H9 (cell line): ENCODE results near the gene INPP5A. TPM values are rescaled to one million over a fixed set of nuclear protein-coding genes. Genes with fewer than 3 reads are reported as not detected.

Experiments used
- DNase-seq: peaks from one replicate; pipeline ENCODE4 v3.0.0-alpha.2; 2017
- H2AFZ ChIP-seq: one replicate; pipeline ENCODE4 v1.6.1; 2013; ENCODE audit warnings: mild to moderate bottlenecking, low read length, control low read depth, moderate library complexity
- H2AK5ac ChIP-seq: 2 replicates; pipeline ENCODE4 v1.6.1; 2013; ENCODE audit warnings: low read length, control low read depth, mixed read lengths; ENCODE audit not compliant: insufficient read length
- H2BK120ac ChIP-seq: one replicate; pipeline ENCODE4 v1.6.1; 2013; ENCODE audit warnings: low read depth, mild to moderate bottlenecking, low read length, control low read depth, inconsistent platforms; ENCODE audit not compliant: poor library complexity, severe bottlenecking
- H2BK12ac ChIP-seq: 2 replicates; pipeline ENCODE4 v1.6.1; 2013; ENCODE audit warnings: low read length, control low read depth, mixed read lengths, low read depth; ENCODE audit not compliant: insufficient read length
- H2BK15ac ChIP-seq: 2 replicates; pipeline ENCODE4 v1.6.1; 2013; ENCODE audit warnings: low read depth, low read length, control low read depth
- H2BK20ac ChIP-seq: one replicate; pipeline ENCODE4 v1.6.1; 2013; ENCODE audit warnings: low read depth, mild to moderate bottlenecking, low read length, control low read depth, inconsistent platforms; ENCODE audit not compliant: poor library complexity, severe bottlenecking
- H2BK5ac ChIP-seq: 2 replicates; pipeline ENCODE4 v1.6.1; 2013; ENCODE audit warnings: low read length, control low read depth, mixed read lengths; ENCODE audit not compliant: insufficient read length
- H3K14ac ChIP-seq: 2 replicates; pipeline ENCODE4 v1.6.1; 2013; ENCODE audit warnings: low read length, control low read depth; ENCODE audit not compliant: insufficient read depth
- H3K18ac ChIP-seq: 2 replicates; pipeline ENCODE4 v1.6.1; 2013; ENCODE audit warnings: low read depth, mild to moderate bottlenecking, mixed read lengths, low read length, control low read depth; ENCODE audit not compliant: insufficient read length
- H3K23ac ChIP-seq: 2 replicates; pipeline ENCODE4 v1.6.1; 2013; ENCODE audit warnings: low read length, control low read depth, mixed read lengths, low read depth; ENCODE audit not compliant: insufficient read length
- H3K23me2 ChIP-seq: 2 replicates; pipeline ENCODE4 v1.6.1; 2013; ENCODE audit warnings: low read depth, mild to moderate bottlenecking, mixed read lengths, low read length, control low read depth; ENCODE audit not compliant: insufficient read length, poor library complexity, severe bottlenecking
- H3K27ac ChIP-seq: 2 replicates; pipeline ENCODE4 v1.5.1; 2013; ENCODE audit warnings: low read length, control low read depth, mixed read lengths, low read depth; ENCODE audit not compliant: insufficient read length
- H3K27me3 ChIP-seq: 2 replicates; pipeline ENCODE4 v1.6.1; 2013; ENCODE audit warnings: low read length, control low read depth, inconsistent platforms; ENCODE audit not compliant: insufficient read depth
- H3K4ac ChIP-seq: 2 replicates; pipeline ENCODE4 v1.6.1; 2013; ENCODE audit warnings: low read depth, mild to moderate bottlenecking, control low read depth, inconsistent platforms, low read length, moderate library complexity
- H3K4me1 ChIP-seq: 2 replicates; pipeline ENCODE4 v1.6.1; 2013; ENCODE audit warnings: low read length, control low read depth, inconsistent platforms; ENCODE audit not compliant: insufficient read depth
- H3K4me2 ChIP-seq: 2 replicates; pipeline ENCODE4 v1.6.1; 2013; ENCODE audit warnings: low read length, control low read depth, mixed read lengths; ENCODE audit not compliant: insufficient read length, insufficient read depth
- H3K56ac ChIP-seq: 2 replicates; pipeline ENCODE4 v1.6.1; 2013; ENCODE audit warnings: low read depth, mild to moderate bottlenecking, mixed read lengths, low read length, control low read depth; ENCODE audit not compliant: insufficient read length
- H3K79me1 ChIP-seq: 2 replicates; pipeline ENCODE4 v1.6.1; 2013; ENCODE audit warnings: low read depth, mild to moderate bottlenecking, moderate library complexity, low read length, control low read depth, inconsistent platforms; ENCODE audit not compliant: insufficient read depth, poor library complexity, severe bottlenecking
- H3K79me2 ChIP-seq: 2 replicates; pipeline ENCODE4 v1.6.1; 2013; ENCODE audit warnings: low read length, control low read depth, inconsistent platforms; ENCODE audit not compliant: insufficient read depth
- H3K9ac ChIP-seq: 2 replicates; pipeline ENCODE4 v1.6.1; 2013; ENCODE audit warnings: low read length, control low read depth, mixed read lengths; ENCODE audit not compliant: insufficient read length; ENCODE audit errors: extremely low read depth
- H3K9me3 ChIP-seq: one replicate; pipeline ENCODE4 v1.6.1; 2013; ENCODE audit warnings: low read depth, low read length, inconsistent platforms; ENCODE audit not compliant: control insufficient read depth
- H3T11ph ChIP-seq: one replicate; pipeline ENCODE4 v1.6.1; 2013; ENCODE audit warnings: mild to moderate bottlenecking, low read length, control low read depth, inconsistent platforms
- H4K20me1 ChIP-seq: one replicate; pipeline ENCODE4 v1.6.1; 2013; ENCODE audit not compliant: control insufficient read depth, insufficient read length, insufficient read depth
- H4K5ac ChIP-seq: 2 replicates; pipeline ENCODE4 v1.6.1; 2013; ENCODE audit warnings: low read depth, mild to moderate bottlenecking, mixed read lengths, low read length, control low read depth; ENCODE audit not compliant: insufficient read length
- H4K8ac ChIP-seq: replicated peaks from 2 replicates; pipeline ENCODE4 v1.6.1; 2013; ENCODE audit warnings: low read length, control low read depth, mixed read lengths, low read depth; ENCODE audit not compliant: insufficient read length
- H4K91ac ChIP-seq: 2 replicates; pipeline ENCODE4 v1.6.1; 2013; ENCODE audit warnings: low read depth, mild to moderate bottlenecking, moderate library complexity, mixed read lengths, low read length, control low read depth; ENCODE audit not compliant: insufficient read length
- H3K27ac Mint-ChIP-seq, 3 experiments: 2 replicates in 2 of 3; 3 replicates in 1 of 3; pipeline ENCODE4 v1.8.0; 2020 to 2021; ENCODE audit warnings: mixed read lengths in 3 of 3, mild to moderate bottlenecking in 1 of 3, moderate library complexity in 1 of 3
- H3K27me3 Mint-ChIP-seq: 2 replicates; pipeline ENCODE4 v1.8.0; 2021; ENCODE audit warnings: low read depth, mild to moderate bottlenecking, moderate library complexity, mixed read lengths
- H3K36me3 Mint-ChIP-seq, 3 experiments: 2 replicates in 2 of 3; 3 replicates in 1 of 3; pipeline ENCODE4 v1.8.0; 2020 to 2021; ENCODE audit warnings: low read depth in 3 of 3, mixed read lengths in 3 of 3; ENCODE audit not compliant: insufficient read depth in 1 of 3
- H3K4me1 Mint-ChIP-seq, 2 experiments: 2 replicates each; pipeline ENCODE4 v1.8.0; 2020; ENCODE audit warnings: mixed read lengths in 2 of 2
- H3K4me3 Mint-ChIP-seq, 2 experiments: 2 replicates in 1 of 2; 3 replicates in 1 of 2; pipeline ENCODE4 v1.8.0; 2020 to 2021; ENCODE audit warnings: mild to moderate bottlenecking in 2 of 2, mixed read lengths in 2 of 2, moderate library complexity in 1 of 2
- H3K9me3 Mint-ChIP-seq, 2 experiments: 2 replicates in 1 of 2; 3 replicates in 1 of 2; pipeline ENCODE4 v1.8.0; 2020; ENCODE audit warnings: mild to moderate bottlenecking in 2 of 2, mixed read lengths in 2 of 2, moderate library complexity in 1 of 2
- CTCF ChIP-seq: fragments of 200-600 bp; sonication (generic); conservative IDR thresholded peaks from 3 replicates; pipeline ENCODE4 v1.8.0; 2021; ENCODE audit warnings: antibody characterized with exemption, mild to moderate bottlenecking
- whole genome bisulfite sequencing: extraction: QIAGEN DNeasy Blood & Tissue Kit; methylation state at CpG from one replicate; pipeline ENCODE4 v1.1.7; 2013; ENCODE audit warnings: missing lambda C conversion rate, low lambda C conversion rate, mixed read lengths; ENCODE audit not compliant: insufficient read length; ENCODE audit errors: extremely low coverage; 5-methylcytosine and 5-hydroxymethylcytosine counted together
- total RNA-seq: library from RNA; stranded (reverse); gene quantifications from 2 replicates; pipeline ENCODE4 v1.2.1, GENCODE V29; 2021

The INPP5A gene
- total RNA-seq, 1 experiment from 2014 or later: 17.7 TPM

GRCh38 chr10:132601567-132601966, 64.0 kb downstream of the INPP5A start:
- Histone ChIP-seq H3K79me2 (peaks cover 4% of the 10 kb centered on the region; the same call in 1 of the 2 replicates), H3K23me2 (no peaks in the 10 kb centered on the region), H3K9ac (no peak overlapping the region), H2AK5ac (no peak overlapping the region), H3K27me3 (no peaks in the 10 kb centered on the region), H4K91ac (no peak overlapping the region), H3K56ac (no peak overlapping the region), H3K23ac (no peak overlapping the region), H3K4me1 (no peaks in the 10 kb centered on the region), H3K27ac (no peak overlapping the region), H3K4ac (no peak overlapping the region), H2BK5ac (no peak overlapping the region), H3K79me1 (no peaks in the 10 kb centered on the region), H2BK15ac (no peak overlapping the region), H2BK120ac (no peak overlapping the region), H4K20me1 (peaks cover 4% of the 10 kb centered on the region), H3K4me2 (no peak overlapping the region), H3T11ph (no peak overlapping the region), H2BK12ac (no peak overlapping the region), H2BK20ac (no peak overlapping the region), H3K9me3 (no peaks in the 10 kb centered on the region), H4K5ac (no peak overlapping the region), H4K8ac (no peak overlapping the region), H2AFZ (no peak overlapping the region), H3K18ac (no peak overlapping the region), H3K14ac (no peak overlapping the region)
- no peak for TF ChIP-seq CTCF
- no peak overlapping the region for H3K27ac Mint-ChIP-seq
- peaks cover 8 to 31% (median 20%) of the 10 kb centered on the region in 3 experiments for H3K36me3 Mint-ChIP-seq
- H3K27me3 Mint-ChIP-seq: peaks cover 41% of the 10 kb centered on the region
- H3K9me3 Mint-ChIP-seq: peaks cover 50 to 54% of the 10 kb centered on the region in 2 experiments
- no peak overlapping the region for H3K4me3 Mint-ChIP-seq
- no peaks in the 10 kb centered on the region for H3K4me1 Mint-ChIP-seq
- no peak for DNase-seq
- WGBS: no CpG with 5 or more reads among the region's 1 CpG
